Measurements from ENCODE around the gene IFNL4.

DNA sequence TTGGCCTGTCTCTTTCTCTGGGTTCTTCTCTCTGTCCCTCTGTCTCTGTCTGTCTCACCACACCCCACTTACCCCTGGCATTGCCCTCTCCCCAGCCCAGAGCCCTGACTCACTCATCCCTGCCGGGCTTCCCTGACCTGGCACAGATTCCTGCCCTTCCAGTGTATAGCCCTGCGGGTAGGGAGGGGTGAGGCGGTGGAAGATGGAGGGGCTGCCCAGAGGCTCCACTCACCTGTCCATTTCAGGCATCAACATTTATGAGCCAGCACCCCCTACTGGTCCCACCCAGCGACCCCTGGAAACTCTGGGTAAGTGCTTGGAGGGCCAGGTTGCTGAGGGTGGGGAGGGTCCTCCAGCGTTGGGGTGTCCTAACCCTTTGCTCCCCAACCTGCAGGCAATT lies 50.8 kb downstream of the IFNL4 start:
- TF ChIP-seq POLR2A (IDR thresholded peaks at IDR 0.05; ENCODE audit: low read length): no peak
- TF ChIP-seq, protein P1, sequence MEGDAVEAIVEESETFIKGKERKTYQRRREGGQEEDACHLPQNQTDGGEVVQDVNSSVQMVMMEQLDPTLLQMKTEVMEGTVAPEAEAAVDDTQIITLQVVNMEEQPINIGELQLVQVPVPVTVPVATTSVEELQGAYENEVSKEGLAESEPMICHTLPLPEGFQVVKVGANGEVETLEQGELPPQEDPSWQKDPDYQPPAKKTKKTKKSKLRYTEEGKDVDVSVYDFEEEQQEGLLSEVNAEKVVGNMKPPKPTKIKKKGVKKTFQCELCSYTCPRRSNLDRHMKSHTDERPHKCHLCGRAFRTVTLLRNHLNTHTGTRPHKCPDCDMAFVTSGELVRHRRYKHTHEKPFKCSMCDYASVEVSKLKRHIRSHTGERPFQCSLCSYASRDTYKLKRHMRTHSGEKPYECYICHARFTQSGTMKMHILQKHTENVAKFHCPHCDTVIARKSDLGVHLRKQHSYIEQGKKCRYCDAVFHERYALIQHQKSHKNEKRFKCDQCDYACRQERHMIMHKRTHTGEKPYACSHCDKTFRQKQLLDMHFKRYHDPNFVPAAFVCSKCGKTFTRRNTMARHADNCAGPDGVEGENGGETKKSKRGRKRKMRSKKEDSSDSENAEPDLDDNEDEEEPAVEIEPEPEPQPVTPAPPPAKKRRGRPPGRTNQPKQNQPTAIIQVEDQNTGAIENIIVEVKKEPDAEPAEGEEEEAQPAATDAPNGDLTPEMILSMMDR (IDR thresholded peaks at IDR 0.05): peak; percentile 33; the same call in 2 of the 3 replicates
- no peak for TF ChIP-seq MYC (IDR thresholded peaks at IDR 0.05; ENCODE audit: borderline replicate concordance, low read length)
